Astrocyte of the cerebellum (primary cell): ENCODE measurements around the gene TSPAN2.
A peak's percentile ranks its signal among the peaks of the same experiment; 100 is the strongest.

ENCODE experiments used
- DNase-seq: peaks from one replicate; pipeline ENCODE4 v3.0.0-alpha.2; 2011; ENCODE audit warnings: low read depth
- H3K4me3 ChIP-seq: 2 replicates; pipeline ENCODE4 v1.5.1; 2011; ENCODE audit warnings: mild to moderate bottlenecking, low read depth, low read length, moderate library complexity
- in situ Hi-C: cut with HindIII; loops from 2 replicates; pipeline ENCODE4 v1.10.0; 2017; ENCODE audit warnings: low sequenced_read_pairs
- TF ChIP-seq, protein P1 (sequence below): IDR thresholded peaks from 2 replicates; pipeline ENCODE4 v1.5.1; 2012; ENCODE audit warnings: low read length, low read depth, moderate library complexity, mild to moderate bottlenecking; ENCODE audit errors: missing control alignments

Gene TSPAN2

DNA sequence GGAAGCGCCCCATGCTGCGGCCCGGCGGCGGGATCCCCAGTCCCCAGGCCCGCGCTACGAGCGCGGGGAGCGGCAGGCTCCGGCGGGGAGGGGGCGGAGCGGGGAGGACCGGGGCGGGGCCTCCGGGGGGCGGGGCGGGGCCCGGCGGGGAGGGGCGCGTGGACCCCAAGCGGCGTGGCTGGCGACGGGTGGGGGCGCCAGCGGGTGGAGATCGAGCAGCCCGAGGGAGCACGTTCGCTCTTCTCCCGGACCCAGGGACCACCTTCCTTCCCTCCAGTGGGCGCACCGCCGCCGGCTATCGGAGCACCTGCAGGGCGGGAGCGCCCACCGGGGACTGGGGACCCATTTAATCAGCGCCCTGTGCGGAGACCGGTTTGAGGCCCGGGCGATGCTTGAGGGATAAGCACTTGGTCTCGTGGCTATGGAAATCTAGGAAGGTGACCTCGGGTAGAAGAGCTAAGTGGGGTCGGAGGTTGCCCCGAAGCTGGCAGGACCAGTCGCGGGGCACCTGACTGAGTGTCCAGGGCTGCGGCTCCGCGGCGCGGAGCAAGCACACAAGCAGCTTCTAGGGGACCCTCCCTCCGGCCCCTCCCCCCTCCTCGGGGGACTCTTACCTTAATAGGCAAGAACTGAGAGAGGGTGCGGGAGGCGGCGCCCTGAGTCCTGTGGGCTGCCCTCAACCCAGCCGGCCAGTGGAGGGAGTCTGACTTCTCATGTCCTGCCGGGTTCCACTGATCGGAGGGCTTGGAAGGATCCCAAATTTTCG is at the start of gene TSPAN2:
TSPAN2 (minus strand) TSS at position 84 of the 766 bp plus-strand sequence; CDS start at position 13, 71 bp downstream.
- in situ Hi-C loops, result no loop called here
- DNase-seq, result no peak

DNA sequence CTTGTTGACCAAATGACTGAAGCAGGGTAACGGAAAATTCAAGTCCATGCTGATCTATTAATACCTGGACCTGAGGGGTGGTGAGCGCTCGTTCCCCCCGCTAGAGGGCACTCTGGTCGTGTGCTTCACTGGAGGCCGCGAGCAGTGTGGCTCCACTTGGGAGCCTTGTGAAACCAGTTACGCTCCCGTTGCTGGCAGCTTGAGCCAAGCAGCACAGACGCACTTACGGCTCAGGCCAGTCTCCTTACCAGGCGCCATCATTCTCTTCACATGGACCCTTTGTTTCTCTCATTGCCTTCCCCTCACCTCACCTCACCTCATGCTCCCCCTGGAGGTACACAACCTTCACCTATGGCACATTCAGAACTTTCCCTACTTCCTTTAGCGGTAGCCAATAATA is 49.7 kb upstream of the TSPAN2 start:
- TF ChIP-seq, protein P1, sequence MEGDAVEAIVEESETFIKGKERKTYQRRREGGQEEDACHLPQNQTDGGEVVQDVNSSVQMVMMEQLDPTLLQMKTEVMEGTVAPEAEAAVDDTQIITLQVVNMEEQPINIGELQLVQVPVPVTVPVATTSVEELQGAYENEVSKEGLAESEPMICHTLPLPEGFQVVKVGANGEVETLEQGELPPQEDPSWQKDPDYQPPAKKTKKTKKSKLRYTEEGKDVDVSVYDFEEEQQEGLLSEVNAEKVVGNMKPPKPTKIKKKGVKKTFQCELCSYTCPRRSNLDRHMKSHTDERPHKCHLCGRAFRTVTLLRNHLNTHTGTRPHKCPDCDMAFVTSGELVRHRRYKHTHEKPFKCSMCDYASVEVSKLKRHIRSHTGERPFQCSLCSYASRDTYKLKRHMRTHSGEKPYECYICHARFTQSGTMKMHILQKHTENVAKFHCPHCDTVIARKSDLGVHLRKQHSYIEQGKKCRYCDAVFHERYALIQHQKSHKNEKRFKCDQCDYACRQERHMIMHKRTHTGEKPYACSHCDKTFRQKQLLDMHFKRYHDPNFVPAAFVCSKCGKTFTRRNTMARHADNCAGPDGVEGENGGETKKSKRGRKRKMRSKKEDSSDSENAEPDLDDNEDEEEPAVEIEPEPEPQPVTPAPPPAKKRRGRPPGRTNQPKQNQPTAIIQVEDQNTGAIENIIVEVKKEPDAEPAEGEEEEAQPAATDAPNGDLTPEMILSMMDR, result peak; percentile 92
- in situ Hi-C loops, result loop anchor here (5.0 kb wide), 1 partner anchor 328 kb away; no protein-coding TSS in a partner anchor
- H3K4me3 ChIP-seq, result no peak overlapping the region
- peak; percentile 91 for DNase-seq

More for the DNA sequence above, at the start of gene TSPAN2:
- TF ChIP-seq, protein P1, result peak; percentile 46
- peak within 1 kb of the TSS; percentile 56 for H3K4me3 ChIP-seq

DNA sequence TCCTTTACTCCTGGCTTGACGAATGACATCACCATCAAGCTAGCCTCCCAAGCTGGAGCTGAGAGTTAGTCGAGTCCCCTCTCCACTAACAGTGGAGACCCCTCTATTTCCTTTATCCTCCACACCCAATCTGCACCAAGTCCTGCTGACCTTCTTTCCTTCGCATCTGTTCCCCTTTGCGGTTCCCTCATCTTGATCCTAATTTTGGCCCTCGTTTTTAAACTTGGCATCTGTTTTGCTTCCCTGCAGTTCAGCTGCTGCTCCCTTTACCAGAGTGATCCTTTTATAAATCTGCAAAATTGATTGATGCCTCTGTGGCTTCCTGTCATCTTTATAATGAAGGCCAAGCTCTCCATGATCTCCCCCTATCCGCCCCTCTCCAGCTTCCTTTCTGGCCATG is 49.0 kb upstream of the TSPAN2 start:
- H3K4me3 ChIP-seq, result no peak overlapping the region
- DNase-seq, result no peak
- TF ChIP-seq, protein P1, result no peak
- in situ Hi-C loops, result loop anchor here (5.0 kb wide), 1 partner anchor 329 kb away; no protein-coding TSS in a partner anchor

DNA sequence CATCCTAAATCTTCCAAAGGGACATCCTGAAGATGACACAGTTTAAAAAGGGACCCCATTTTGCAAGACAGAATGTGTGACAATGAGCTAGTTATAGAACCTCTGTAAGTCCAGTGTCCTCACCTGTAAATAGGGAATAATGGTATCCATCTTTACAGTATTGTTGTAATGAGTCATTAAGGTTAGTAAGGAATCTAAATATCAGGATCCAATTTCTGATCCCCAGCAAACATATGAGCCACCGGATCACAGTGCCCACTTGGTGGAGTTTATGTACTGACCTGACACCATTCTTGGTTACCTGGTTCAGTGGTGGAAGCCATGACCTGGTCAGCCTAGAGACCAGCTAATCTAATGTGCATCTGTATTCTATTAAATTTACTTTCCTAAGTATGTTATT is 47.9 kb upstream of the TSPAN2 start:
- TF ChIP-seq, protein P1, result no peak
- no peak for DNase-seq
- in situ Hi-C loops, result loop anchor here (5.0 kb wide), 1 partner anchor 330 kb away; no protein-coding TSS in a partner anchor
- H3K4me3 ChIP-seq, result no peak overlapping the region

DNA sequence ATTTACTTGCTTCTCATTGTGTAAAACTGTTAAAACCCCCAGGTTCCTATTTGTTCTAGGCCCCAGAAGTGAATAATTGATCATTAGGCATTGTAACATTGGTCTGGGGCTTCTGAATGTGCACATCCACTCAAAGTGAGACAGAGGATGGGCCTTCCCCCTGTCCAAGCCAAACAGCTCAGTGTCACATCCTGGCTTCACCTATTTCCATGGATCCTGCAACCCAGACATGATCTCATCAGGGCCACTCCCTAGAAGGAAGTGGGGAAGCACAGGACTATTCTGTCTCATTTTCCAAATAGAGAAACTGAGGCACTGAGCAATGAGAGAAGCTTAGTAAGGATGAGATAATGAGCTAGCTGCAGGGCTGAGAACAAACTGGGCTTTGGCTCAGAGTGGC is 47.4 kb upstream of the TSPAN2 start:
- in situ Hi-C loops, result loop anchor here (5.0 kb wide), 1 partner anchor 331 kb away; no protein-coding TSS in a partner anchor
- no peak overlapping the region for H3K4me3 ChIP-seq
- TF ChIP-seq, protein P1, result no peak
- no peak for DNase-seq

DNA sequence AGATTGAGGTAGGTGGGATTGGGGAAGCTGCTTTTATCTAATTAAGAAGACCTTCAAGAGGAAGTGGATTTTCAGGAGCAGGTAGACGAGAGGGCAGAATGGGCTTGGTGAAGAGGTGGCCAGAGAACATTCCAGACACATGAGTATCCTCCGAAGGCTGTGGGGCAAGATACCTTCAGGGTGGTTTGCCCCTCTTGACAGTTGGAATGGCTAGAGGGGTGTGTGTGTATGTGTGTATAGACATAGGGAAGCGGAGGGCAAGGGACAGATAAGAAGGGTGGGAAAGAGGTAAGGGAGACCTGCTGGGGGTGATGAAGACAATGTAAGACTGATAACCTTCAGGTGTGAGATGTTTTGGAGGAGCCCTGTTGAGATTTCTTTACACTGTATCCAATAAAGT is 46.8 kb upstream of the TSPAN2 start:
- no peak overlapping the region for H3K4me3 ChIP-seq
- in situ Hi-C loops, result loop anchor here (5.0 kb wide), 1 partner anchor 331 kb away; no protein-coding TSS in a partner anchor
- DNase-seq, result no peak
- TF ChIP-seq, protein P1, result no peak
